ENCODE data around the gene SLC49A3. TPM values are rescaled to one million over a fixed set of nuclear protein-coding genes. Genes with fewer than 3 reads are reported as not detected.

SLC49A3 gene
- total RNA-seq, 4 donors from 2014 or later = 1.3 to 3.4 (median 2.2) TPM

DNA sequence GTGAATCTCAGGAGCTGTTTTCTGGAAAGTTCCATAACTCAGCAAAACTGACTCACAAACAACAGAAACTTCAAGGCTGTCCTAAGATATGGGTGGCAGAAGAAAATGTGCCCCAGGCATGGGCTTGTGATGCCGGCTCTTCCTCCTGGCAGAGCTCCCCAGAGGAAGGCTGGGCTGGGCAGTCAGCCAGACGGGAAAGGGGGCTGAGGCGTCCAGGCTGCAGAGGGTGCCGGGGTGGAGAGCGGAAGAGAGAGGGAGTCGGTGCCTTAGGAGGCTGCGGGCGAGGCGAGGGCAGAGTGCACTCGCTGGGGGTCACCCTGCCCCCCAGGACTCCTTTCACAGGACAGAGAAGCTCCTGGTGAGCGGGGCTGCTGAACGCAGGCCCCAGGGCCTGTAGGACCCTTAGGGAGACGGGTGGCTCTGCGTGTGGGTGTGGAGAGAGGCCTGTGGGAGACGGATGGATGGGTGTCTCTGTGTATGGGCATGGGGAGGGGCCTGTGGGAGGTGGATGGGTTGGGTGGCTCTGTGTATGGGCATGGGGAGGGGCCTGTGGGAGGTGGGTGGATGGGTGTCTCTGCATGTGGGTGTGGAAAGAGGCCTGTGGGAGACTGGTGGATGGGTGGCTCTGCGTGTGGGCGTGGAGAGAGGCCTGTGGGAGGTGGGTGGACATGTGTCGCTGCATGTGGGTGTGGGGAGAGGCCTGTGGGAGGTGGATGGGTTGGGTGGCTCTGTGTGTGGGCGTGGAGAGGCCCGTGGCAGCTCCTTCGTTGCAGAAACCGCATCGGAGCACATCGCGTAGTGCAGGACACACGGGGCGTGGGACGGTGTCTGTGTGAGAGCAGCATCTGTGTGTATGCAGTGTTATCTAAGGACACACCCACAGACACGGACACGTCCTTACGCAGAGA lies 32.6 kb upstream of the SLC49A3 start:
- DNase-seq = no peak
- no peak for ATAC-seq
- TF ChIP-seq, protein P1, sequence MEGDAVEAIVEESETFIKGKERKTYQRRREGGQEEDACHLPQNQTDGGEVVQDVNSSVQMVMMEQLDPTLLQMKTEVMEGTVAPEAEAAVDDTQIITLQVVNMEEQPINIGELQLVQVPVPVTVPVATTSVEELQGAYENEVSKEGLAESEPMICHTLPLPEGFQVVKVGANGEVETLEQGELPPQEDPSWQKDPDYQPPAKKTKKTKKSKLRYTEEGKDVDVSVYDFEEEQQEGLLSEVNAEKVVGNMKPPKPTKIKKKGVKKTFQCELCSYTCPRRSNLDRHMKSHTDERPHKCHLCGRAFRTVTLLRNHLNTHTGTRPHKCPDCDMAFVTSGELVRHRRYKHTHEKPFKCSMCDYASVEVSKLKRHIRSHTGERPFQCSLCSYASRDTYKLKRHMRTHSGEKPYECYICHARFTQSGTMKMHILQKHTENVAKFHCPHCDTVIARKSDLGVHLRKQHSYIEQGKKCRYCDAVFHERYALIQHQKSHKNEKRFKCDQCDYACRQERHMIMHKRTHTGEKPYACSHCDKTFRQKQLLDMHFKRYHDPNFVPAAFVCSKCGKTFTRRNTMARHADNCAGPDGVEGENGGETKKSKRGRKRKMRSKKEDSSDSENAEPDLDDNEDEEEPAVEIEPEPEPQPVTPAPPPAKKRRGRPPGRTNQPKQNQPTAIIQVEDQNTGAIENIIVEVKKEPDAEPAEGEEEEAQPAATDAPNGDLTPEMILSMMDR (IDR thresholded peaks at IDR 0.05 in 4 of 5, conservative IDR thresholded peaks at IDR 0.05 in 1 of 5) = no peak
- TF ChIP-seq POLR2A (IDR thresholded peaks at IDR 0.05) = no peak
- Histone ChIP-seq H3K4me1 (peaks cover 0 to 4% of the 10 kb centered on the region in 2 donors), H3K27ac (no peak overlapping the region), H3K36me3 (no peaks in the 10 kb centered on the region), H3K9me3 (no peaks in the 10 kb centered on the region), H3K4me3 (no peak overlapping the region), H3K27me3 (no peaks in the 10 kb centered on the region)
- intact Hi-C loops (cut with DNase I; ENCODE audit: low total_unique reads) = no loop called here
- in situ Hi-C loops (cut with MboI; ENCODE audit: low sequenced_read_pairs in 4 of 4) = no loop called here

DNA sequence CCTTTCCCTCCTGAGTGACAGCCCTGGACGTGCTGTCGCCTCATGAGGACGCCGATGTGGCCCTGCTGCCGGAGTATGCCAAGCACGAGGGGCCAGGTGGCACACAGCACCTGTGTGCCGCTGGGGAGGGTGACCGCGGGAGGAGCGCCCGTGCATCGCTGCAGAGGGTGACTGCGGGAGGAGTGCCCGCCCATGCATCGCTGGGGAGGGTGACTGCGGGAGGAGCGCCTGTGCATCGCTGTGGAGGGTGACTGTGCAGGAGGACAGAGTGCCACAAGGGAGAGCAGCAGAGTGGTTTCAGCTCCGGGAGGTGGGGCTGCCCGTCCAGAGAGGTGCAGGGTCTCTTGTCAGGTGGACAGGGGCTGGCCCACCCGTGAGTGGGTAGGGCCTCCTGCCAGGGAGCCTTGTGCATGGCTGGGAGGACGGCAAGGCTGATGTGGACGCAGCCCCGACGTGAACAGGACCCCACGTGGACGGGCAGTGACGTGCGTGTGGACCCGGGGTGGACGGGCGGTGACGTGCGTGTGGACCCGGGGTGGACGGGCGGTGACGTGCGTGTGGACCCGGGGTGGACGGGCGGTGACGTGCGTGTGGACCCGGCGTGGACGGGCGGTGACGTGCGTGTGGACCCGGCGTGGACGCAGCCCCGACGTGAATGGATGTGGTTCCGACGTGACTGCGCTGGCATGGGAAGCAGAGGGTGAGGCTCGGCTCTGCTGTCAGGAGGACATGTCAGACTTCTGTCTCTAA lies 31.3 kb upstream of the SLC49A3 start:
- TF ChIP-seq, protein P1 (IDR thresholded peaks at IDR 0.05 in 4 of 5, conservative IDR thresholded peaks at IDR 0.05 in 1 of 5) = no peak
- no peak for TF ChIP-seq POLR2A (IDR thresholded peaks at IDR 0.05)
- H3K4me3 ChIP-seq = no peak overlapping the region
- no peaks in the 10 kb centered on the region for H3K9me3 ChIP-seq
- intact Hi-C loops (cut with DNase I; ENCODE audit: low total_unique reads) (no loop called here), in situ Hi-C loops (cut with MboI; ENCODE audit: low sequenced_read_pairs in 4 of 4) (no loop called here)
- DNase-seq (no peak), ATAC-seq (no peak)
- no peak overlapping the region for H3K27ac ChIP-seq
- no peaks in the 10 kb centered on the region for H3K4me1 ChIP-seq
- H3K36me3 ChIP-seq = no peaks in the 10 kb centered on the region
- no peaks in the 10 kb centered on the region for H3K27me3 ChIP-seq

DNA sequence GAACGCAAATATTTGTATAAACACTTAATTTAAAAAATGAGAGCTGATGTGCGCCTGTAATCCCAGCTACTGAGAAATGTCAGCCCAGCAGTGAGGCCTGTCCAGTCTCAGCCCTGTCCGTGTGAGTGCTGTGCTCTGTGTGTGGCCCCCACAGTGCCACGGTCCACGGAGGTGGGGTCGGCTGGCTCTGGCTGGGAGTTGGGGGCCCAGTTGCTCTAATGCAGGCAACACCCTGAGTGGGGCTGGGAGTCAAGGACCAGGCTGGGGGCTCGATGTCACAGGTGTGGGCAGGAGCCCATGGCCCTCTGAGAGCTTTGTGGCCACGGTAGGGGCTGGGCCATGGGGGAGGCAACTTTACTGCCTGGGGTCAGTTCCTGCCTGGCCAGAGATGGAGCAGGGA lies 29.5 kb upstream of the SLC49A3 start:
- Histone ChIP-seq H3K4me1 (no peaks in the 10 kb centered on the region), H3K36me3 (no peaks in the 10 kb centered on the region), H3K9me3 (no peaks in the 10 kb centered on the region), H3K4me3 (no peak overlapping the region), H3K27ac (no peak overlapping the region), H3K27me3 (no peaks in the 10 kb centered on the region)
- no peak for DNase-seq
- TF ChIP-seq POLR2A (IDR thresholded peaks at IDR 0.05) = no peak
- TF ChIP-seq, protein P1 (IDR thresholded peaks at IDR 0.05 in 4 of 5, conservative IDR thresholded peaks at IDR 0.05 in 1 of 5) = no peak
- ATAC-seq = no peak
- intact Hi-C loops (cut with DNase I; ENCODE audit: low total_unique reads) (no loop called here), in situ Hi-C loops (cut with MboI; ENCODE audit: low sequenced_read_pairs in 4 of 4) (no loop called here)

DNA sequence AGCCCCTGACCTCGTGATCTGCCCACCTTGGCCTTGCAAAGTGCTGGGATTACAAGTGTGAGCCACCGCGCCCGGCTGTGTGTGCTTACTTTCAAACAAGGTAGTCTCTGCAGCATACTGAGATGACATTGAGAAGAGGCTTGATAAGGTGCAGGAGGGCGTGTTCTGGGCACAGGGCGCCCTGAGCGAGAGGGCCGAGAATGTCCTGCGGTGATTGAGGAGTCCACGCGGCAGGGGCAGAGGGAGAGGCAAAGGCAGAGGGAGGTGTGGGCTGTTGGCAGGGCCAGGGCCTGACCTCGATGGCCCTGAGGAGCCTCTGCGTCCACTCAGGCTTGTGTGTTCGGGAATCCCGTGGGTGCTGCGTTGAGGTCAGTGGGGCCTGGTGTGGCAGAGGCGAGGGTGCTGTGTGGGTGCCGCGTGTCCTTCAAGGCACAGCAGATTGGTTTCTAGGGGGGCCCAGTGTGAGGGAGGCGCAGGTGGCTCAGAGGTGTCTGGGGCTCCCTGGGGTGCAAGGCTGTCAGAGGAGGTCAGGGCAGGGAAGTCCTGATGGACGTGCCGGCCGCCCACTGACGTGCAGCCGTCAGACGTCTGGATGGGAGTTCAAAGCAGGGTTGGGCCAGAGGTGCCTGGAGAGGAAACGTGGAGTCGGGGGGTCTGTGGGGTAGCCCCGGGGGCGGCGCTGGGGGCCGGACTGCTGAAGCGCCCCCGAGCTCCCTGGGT lies 28.8 kb upstream of the SLC49A3 start:
- Histone ChIP-seq H3K27me3 (no peaks in the 10 kb centered on the region), H3K36me3 (no peaks in the 10 kb centered on the region), H3K27ac (no peak overlapping the region), H3K4me1 (no peaks in the 10 kb centered on the region), H3K9me3 (no peaks in the 10 kb centered on the region), H3K4me3 (no peak overlapping the region)
- DNase-seq = no peak
- intact Hi-C loops (cut with DNase I; ENCODE audit: low total_unique reads) = no loop called here
- ATAC-seq = no peak
- TF ChIP-seq POLR2A (IDR thresholded peaks at IDR 0.05) = no peak
- TF ChIP-seq, protein P1 (IDR thresholded peaks at IDR 0.05 in 4 of 5, conservative IDR thresholded peaks at IDR 0.05 in 1 of 5) = no peak
- in situ Hi-C loops (cut with MboI; ENCODE audit: low sequenced_read_pairs in 4 of 4) = no loop called here

Data from gastrocnemius medialis (tissue), 4 donors.